Activated CD4-positive, CD25-positive, alpha-beta regulatory T cell treated with anti-CD3 and anti-CD28 coated beads, Interleukin-2, amount 50 U/mL, for 72 hours (primary cell): ENCODE data around the gene GNG12.

Source experiments
- DNase-seq: peaks from one replicate; pipeline ENCODE4 v3.0.0; 2021

GNG12 gene

DNA sequence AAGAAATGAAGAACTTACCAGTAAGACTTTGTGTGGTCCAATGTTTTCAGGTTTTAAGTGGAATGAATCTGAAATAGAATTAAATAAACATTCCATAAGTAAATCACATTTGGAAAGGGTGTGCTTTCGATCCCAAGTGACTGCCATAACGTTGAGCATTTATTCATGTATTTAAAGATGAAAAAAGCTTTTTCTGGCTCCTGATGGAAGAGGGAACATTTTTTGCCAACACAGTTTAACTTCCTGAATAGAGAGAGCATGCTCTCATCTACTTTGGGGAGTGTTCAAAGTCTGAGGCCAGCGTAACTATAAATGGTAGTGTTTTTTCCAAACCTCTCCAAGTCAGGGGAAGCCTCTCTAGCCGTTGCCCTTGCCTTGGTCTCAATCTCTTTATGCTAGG is 55.8 kb downstream of the GNG12 start:
- DNase-seq: no peak

DNA sequence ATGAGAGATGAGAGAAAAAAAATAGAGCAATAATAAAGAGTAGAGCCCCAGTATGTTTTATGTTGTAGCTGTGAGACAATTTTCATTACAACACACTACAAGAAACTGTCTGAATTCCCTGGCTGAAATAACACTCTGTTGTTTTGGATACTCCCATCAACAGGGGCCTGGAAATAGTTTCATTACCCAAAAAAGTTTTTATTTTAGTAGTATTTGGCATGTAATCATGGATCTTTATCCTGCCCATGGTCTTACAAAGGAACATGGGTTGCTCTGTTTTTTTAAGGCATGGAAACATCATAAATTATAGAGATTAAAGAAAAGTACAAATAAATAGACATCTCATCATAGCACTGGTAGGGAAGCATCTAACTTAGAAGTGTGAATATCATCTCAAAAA is 56.3 kb downstream of the GNG12 start:
- no peak for DNase-seq

GRCh38 chr1:67773462-67773861 is 59.8 kb downstream of the GNG12 start:
- DNase-seq: no peak

GRCh38 chr1:67771749-67772148 is 61.5 kb downstream of the GNG12 start:
- no peak for DNase-seq

GRCh38 chr1:67771152-67771551 is 62.1 kb downstream of the GNG12 start:
- no peak for DNase-seq

GRCh38 chr1:67769633-67770256 is 63.5 kb downstream of the GNG12 start:
- DNase-seq: no peak

GRCh38 chr1:67768480-67768879 is 64.8 kb downstream of the GNG12 start:
- no peak for DNase-seq

GRCh38 chr1:67767103-67767782 is 66.0 kb downstream of the GNG12 start:
- no peak for DNase-seq

DNA sequence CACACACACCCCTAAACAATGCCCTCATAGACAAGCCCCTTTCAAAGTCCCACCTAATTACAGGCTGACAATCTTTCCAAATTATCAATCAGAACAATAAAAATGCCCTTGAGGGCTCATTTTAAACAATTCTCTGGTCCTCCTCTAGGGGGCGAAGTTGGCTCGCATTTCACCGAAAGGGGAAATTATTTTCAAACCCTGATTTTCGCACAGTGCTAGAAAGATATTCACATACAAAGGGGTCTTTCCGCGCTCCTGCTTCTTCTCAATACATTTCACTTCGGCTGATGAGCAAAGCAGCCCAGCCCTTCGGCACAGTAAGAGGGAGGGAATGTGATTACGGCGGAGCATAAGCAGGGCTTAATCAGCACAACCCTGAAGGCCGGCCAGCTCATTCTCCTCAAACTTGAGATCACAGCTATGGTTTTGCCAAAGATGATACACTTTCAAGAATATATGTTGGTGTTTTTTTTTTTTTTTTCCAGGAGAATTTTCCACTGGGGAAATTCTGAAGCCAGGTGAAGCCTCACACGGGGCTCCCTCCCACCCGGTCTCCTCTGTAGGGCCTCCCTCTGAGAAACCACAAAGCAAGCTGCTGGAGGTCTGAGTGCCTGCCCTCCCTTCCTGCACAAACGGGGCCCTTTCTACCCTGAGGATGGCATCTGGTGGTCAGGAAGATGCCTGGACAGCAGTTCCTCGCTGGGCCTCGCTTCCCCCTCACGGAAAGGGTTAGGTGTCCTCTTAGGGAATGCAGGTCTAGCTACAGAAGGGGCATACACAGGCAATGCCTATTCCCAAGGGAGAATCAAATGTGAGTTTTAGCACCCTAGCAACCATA is 66.9 kb downstream of the GNG12 start:
- peak; percentile 42 for DNase-seq

GRCh38 chr1:67764633-67765032 is 68.6 kb downstream of the GNG12 start:
- no peak for DNase-seq

DNA sequence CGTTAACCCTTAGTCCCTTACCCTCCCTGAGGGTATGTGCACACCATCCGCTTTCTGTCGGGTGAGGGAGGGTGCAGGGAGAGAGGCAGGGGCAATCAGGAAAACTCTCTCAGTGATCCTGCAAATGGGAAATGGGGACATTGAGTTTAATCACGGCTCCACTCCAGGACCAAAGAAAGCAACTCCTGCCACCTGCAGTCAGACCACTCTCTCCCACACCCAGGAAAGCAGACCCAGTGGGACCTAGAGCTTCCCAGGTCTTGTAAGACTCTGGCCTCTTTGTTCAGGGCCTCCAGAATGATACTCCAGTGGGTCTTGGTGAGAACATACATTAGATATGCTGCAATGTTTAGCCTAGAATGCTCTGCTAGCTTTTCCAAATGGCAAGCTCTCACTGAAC is 71.5 kb downstream of the GNG12 start:
- no peak for DNase-seq

- DNase-seq: no peak
These were observed 72.2 kb downstream of the GNG12 start for GRCh38 chr1:67761091-67761490.

DNA sequence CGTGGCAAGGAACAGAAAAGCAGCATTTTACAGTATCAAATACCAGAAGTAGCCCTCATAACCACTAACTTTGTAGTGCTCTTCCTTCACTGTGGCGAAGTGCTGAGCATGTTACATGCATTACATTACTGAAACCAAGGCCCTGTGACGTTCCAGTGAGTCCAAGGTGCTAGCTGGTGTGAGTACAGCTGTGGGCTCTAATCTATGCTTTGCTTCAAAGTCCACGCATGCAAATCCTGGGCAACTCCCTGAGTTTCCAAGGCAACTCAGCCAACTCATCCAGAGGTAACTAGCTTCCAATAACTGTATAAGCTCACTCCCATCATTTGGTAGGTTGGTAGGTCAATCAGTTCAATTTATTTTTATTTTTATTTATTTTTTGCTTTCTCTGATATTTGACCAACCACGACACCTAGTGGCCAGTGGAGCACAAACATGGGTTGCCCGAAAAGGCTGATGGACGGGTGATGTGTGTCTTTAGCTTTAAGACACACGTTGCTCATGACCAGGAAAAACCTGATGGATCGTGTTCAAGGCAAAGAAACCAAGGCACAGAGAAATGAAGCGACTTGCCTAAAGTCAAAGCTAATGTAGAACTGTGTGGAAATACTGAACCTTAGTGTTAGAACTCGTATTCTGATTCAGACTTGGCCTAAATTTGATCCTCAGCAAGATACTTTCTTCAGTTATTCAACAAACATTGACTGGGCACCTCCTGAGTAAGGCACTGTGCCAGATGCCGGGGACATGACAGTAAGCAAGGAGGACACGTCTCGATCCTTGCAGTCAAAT is 73.0 kb downstream of the GNG12 start:
- DNase-seq: peak; percentile 55

DNA sequence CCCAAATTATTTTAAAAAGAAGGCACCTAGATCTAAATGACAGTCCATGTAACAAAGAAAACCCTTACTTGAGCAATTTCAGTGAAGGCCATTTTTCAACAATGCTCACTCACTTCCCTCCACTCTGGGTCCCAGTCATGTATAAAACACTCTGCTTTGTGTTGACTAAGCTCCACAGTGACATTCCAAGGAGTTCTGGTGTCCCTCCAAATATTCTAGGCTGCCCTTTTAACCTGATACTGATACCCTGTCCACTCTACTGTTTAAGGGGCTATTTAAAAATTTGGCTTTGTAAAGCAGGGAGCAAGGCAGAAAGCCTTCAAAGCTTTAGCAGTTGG is 73.6 kb downstream of the GNG12 start:
- no peak for DNase-seq

- DNase-seq: no peak
These were observed 74.2 kb downstream of the GNG12 start for GRCh38 chr1:67759066-67759465.

DNA sequence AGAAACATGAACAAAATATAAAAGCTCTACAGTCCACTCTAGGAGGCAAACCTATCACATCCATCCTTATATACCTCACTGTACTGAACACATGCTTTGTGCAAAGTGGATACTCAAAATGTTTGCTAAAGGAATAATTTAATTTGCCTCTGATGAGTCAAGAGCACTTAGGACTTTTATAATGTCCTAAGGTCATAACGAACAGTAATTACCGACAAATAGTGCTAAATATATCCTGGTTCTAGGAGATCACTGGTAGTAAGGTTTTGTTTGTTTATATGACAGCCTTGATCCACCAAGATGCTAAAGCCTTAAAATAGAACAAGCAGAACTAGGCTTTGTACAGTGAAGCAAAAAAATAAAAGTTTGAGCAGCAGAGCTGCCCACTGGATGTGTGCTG is 77.6 kb downstream of the GNG12 start:
- DNase-seq: no peak

GRCh38 chr1:67755160-67755559 is 78.1 kb downstream of the GNG12 start:
- DNase-seq: no peak

DNA sequence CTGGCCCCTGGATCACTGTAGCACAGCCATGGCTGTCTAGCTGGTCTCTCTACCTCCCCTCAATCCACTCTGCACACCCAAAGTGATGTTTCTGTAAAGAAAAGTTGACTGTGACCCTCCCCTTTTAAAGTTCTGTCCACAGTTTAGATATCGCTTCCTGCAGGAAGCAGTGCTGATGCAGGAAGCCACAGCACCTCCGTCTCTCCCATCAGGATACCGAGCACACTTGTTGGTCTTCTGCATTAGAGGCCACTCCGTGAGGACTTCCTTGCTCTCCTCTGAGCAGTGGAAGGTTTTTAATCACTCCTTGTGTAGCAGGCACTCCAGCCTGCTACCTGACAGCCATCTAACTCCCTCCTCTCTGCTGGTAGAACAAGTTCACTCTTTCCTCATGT is 78.7 kb downstream of the GNG12 start:
- DNase-seq: no peak

DNA sequence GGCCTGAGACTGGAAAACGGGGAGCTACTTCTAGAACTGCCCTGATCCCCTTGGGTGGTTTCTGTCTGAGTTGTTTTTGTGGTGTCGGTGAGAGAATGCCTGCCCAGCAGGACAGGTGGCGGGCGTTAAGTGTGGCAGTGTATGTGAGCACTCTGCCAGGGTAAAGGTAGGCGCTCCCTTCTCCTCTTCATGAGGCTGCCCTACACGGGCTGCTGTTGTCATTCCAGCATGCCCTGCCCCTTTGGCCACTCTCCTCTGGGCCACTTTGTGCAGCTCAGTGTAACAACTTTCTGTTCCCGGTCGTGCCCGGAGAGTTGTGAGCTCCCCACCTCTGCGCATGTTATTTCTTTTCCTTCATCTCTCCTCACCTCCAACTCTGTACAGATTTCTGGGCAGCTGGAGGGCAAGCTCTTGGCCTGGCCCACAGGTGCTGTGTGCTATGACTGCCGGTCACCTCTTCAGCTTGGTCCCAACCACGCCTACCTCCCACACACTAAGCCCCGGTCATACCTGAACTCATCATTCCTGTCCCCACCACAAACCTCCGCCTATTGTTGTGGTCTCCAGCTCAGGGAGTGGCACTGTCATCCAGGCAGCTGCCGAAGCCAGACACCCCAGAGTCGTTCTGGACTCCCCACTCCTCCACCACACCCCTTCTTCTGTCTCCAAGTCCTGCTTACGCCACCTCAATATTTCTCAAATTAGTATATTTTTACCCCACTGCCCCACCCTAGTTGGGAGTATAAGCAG is 79.3 kb downstream of the GNG12 start:
- no peak for DNase-seq

- no peak for DNase-seq
These were observed 81.0 kb downstream of the GNG12 start for GRCh38 chr1:67752306-67752705.

DNA sequence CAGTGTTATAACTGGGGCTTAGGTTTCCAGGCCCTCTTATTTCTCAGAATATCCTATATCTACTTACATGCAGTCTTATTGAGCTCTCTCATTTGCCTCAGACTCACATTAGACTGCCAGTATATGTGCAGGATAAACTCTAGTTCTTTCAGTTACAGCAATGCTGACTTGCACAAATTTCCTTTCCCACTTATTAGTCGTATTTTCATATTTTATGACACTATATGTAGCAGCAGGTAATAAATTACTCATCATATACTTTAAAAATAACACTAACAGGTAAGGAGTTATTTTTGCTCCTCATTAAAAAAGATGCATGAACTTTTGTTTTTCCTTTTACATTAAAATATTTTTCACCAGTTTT is 82.6 kb downstream of the GNG12 start:
- no peak for DNase-seq

DNA sequence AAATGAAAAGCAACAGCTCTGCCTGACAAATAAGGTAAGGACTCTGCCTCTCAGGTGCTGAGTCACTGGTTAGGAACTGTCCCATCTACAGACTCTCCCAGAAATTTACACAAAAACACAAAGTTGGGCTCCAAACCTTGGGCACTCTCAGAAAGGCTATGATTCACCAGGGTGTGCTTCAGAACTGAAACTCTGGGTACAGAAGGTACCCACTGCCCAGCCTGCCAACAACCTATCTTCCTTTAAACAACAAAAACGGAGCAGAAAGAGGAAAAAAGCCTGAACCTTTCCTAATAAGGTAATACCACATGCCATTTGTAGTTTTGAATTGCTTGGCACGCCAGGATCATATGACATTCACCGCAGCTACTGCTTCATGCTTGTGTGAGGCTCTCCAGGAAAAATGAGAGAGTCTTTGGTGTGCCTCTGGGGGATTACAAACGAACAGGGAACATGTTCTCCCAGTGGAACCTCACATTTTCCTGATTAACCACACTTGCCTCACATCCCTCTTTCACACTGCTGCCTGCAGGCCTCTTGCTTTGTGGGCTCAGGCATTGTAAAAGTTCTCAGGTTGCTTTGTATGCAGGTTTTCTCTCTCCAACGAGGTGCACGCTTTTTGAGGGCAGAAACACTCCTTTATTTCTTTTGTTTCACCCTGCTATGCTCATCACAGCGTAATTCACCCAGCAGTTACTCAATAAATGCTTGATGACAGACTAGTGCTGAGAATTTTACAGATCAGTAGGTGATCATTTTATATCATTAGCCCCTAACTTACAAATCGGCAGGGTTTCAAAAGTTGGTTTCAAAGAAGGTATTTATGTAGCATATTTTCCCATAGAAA is 83.2 kb downstream of the GNG12 start:
- DNase-seq: no peak
